IMR-90 (cell line): Measurements from ENCODE around the gene NOX1. TPM values are rescaled to one million over a fixed set of nuclear protein-coding genes. Genes with fewer than 3 reads are reported as not detected.

Experiments
- ATAC-seq: fragments of 200-7000 bp; cut with Tn5 transposase; 2 replicates; pipeline ENCODE4 v1.9.1; 2020; ENCODE audit warnings: low read depth, mild to moderate bottlenecking, moderate library complexity
- BruUV-seq: library from RNA; stranded (reverse); fragments of 400-500 nt; replicated peaks from 2 replicates; lab custom pipeline; 2021; lab: Mats Ljungman, UMichigan
- CTCF ChIA-PET: fragments of 300-600 bp; formaldehyde crosslinking; extraction: SDS; loops from one replicate; lab custom pipeline; 2021; ENCODE audit warnings: antibody characterized with exemption; lab: Yijun Ruan, JAX
- POLR2A ChIA-PET: fragments of 300-600 bp; sonication (Branson Sonifier 250); formaldehyde crosslinking; loops from one replicate; lab custom pipeline; 2022; ENCODE audit warnings: antibody characterized with exemption; ENCODE audit not compliant: unreplicated experiment; lab: Charles Lee
- DNase-seq: peaks from one replicate; pipeline ENCODE4 v3.0.0; 2013
- H2AFZ ChIP-seq: replicated peaks from 2 replicates; pipeline ENCODE3; 2013; ENCODE audit warnings: low read length, mild to moderate bottlenecking; ENCODE audit not compliant: poor library complexity
- H2AK5ac ChIP-seq: 2 replicates; pipeline ENCODE4 v1.6.1; 2013; ENCODE audit warnings: low read depth, low read length, inconsistent platforms
- H2AK9ac ChIP-seq: replicated peaks from 2 replicates; pipeline ENCODE3; 2013; ENCODE audit warnings: mild to moderate bottlenecking, low read depth, low read length, moderate library complexity; ENCODE audit not compliant: poor library complexity
- H2BK120ac ChIP-seq: 2 replicates; pipeline ENCODE4 v1.6.1; 2013; ENCODE audit warnings: low read depth, low read length, inconsistent platforms
- H2BK15ac ChIP-seq: 3 replicates; pipeline ENCODE4 v1.6.1; 2013; ENCODE audit warnings: low read depth, low read length, inconsistent platforms
- H2BK20ac ChIP-seq: 2 replicates; pipeline ENCODE4 v1.6.1; 2013; ENCODE audit warnings: low read depth, mild to moderate bottlenecking, inconsistent platforms, low read length, moderate library complexity
- H2BK5ac ChIP-seq: 2 replicates; pipeline ENCODE4 v1.6.1; 2013; ENCODE audit warnings: mild to moderate bottlenecking, low read depth, low read length, inconsistent platforms; ENCODE audit not compliant: poor library complexity, severe bottlenecking
- H3K14ac ChIP-seq: replicated peaks from 2 replicates; pipeline ENCODE4 v1.6.1; 2013; ENCODE audit warnings: low read depth, low read length, inconsistent platforms
- H3K18ac ChIP-seq: 2 replicates; pipeline ENCODE4 v1.6.1; 2013; ENCODE audit warnings: low read depth, low read length, control low read depth
- H3K23ac ChIP-seq: 2 replicates; pipeline ENCODE4 v1.6.1; 2013; ENCODE audit warnings: low read depth, low read length, inconsistent platforms
- H3K27ac ChIP-seq: 2 replicates; pipeline ENCODE4 v1.5.1; 2013; ENCODE audit warnings: mild to moderate bottlenecking, control low read depth, low read length; ENCODE audit not compliant: insufficient read depth
- H3K27me3 ChIP-seq: 2 replicates; pipeline ENCODE4 v1.6.1; 2013; ENCODE audit warnings: low read length; ENCODE audit not compliant: control insufficient read depth, insufficient read depth
- H3K36me3 ChIP-seq: 2 replicates; pipeline ENCODE4 v1.6.1; 2013; ENCODE audit warnings: low read length, mixed read lengths; ENCODE audit not compliant: control insufficient read depth, insufficient read depth
- H3K4ac ChIP-seq: 2 replicates; pipeline ENCODE4 v1.6.1; 2013; ENCODE audit warnings: low read depth, low read length, inconsistent platforms
- H3K4me1 ChIP-seq: 2 replicates; pipeline ENCODE4 v1.6.1; 2013; ENCODE audit warnings: low read length, mixed read lengths; ENCODE audit not compliant: control insufficient read depth, insufficient read depth
- H3K4me2 ChIP-seq: 2 replicates; pipeline ENCODE4 v1.6.1; 2013; ENCODE audit warnings: low read depth, mild to moderate bottlenecking, control low read depth, low read length, moderate library complexity
- H3K4me3 ChIP-seq: 2 replicates; pipeline ENCODE4 v1.5.1; 2013; ENCODE audit warnings: low read depth, mild to moderate bottlenecking, control low read depth, low read length, moderate library complexity; ENCODE audit not compliant: insufficient read depth
- H3K56ac ChIP-seq: 2 replicates; pipeline ENCODE4 v1.6.1; 2013; ENCODE audit warnings: low read length, inconsistent platforms; ENCODE audit not compliant: insufficient read depth; ENCODE audit errors: extremely low read depth
- H3K79me1 ChIP-seq, 2 experiments: 2 replicates each; pipeline ENCODE4 v1.6.1; 2013; ENCODE audit warnings: low read length in 2 of 2, inconsistent platforms in 1 of 2, low read depth in 1 of 2
- H3K9ac ChIP-seq: 2 replicates; pipeline ENCODE4 v1.6.1; 2013; ENCODE audit warnings: low read depth, low read length, control low read depth
- H3K9me1 ChIP-seq: 2 replicates; pipeline ENCODE4 v1.6.1; 2013; ENCODE audit warnings: low read length, inconsistent platforms; ENCODE audit not compliant: insufficient read depth
- H3K9me3 ChIP-seq: 2 replicates; pipeline ENCODE4 v1.6.1; 2013; ENCODE audit warnings: low read length; ENCODE audit not compliant: control insufficient read depth, insufficient read depth
- H4K20me1 ChIP-seq: 2 replicates; pipeline ENCODE4 v1.6.1; 2013; ENCODE audit warnings: low read length, inconsistent platforms; ENCODE audit not compliant: insufficient read depth
- H4K5ac ChIP-seq: 2 replicates; pipeline ENCODE4 v1.6.1; 2013; ENCODE audit warnings: mild to moderate bottlenecking, low read depth, low read length, control low read depth
- H4K8ac ChIP-seq, 2 experiments: 2 replicates each; pipeline ENCODE4 v1.6.1; 2013; ENCODE audit warnings: low read depth in 2 of 2, low read length in 2 of 2, control low read depth in 1 of 2, inconsistent platforms in 1 of 2
- H4K91ac ChIP-seq: 2 replicates; pipeline ENCODE4 v1.6.1; 2013; ENCODE audit warnings: low read depth, low read length, inconsistent platforms; ENCODE audit not compliant: insufficient read depth
- FOS ChIP-seq: fragments of 150-350 bp; IDR thresholded peaks from 2 replicates; pipeline ENCODE4 v1.6.1; 2016; ENCODE audit warnings: low read depth, low read length
- MAFK ChIP-seq: IDR thresholded peaks from 2 replicates; pipeline ENCODE4 v1.6.1; 2012; ENCODE audit warnings: low read depth, low read length, improper control_type of control experiment
- RAD21 ChIP-seq: IDR thresholded peaks from 2 replicates; pipeline ENCODE4 v1.6.1; 2012; ENCODE audit warnings: low read length, improper control_type of control experiment
- RFX5 ChIP-seq: IDR thresholded peaks from 2 replicates; pipeline ENCODE4 v1.8.0; 2012; ENCODE audit warnings: low read depth, mild to moderate bottlenecking, low read length, moderate library complexity
- WGBS, 2 experiments: methylation state at CpG; one replicate each; pipeline versions ENCODE4 v1.1.5 to v1.1.7; 2013; ENCODE audit warnings: missing lambda C conversion rate in 2 of 2; ENCODE audit not compliant: insufficient read length in 1 of 2; ENCODE audit errors: extremely low coverage in 2 of 2; 5-methylcytosine and 5-hydroxymethylcytosine counted together
- dilution Hi-C: fragments of 300-500 bp; cut with HindIII; formaldehyde crosslinking; loops from one replicate; pipeline ENCODE4 v1.14.3; 2018; ENCODE audit warnings: low sequenced_read_pairs; ENCODE audit not compliant: unreplicated experiment
- in situ Hi-C: fragments of 300-500 bp; cut with MboI; formaldehyde crosslinking; loops from 3 replicates; pipeline ENCODE4 v1.14.3; 2019; ENCODE audit warnings: low sequenced_read_pairs, inconsistent platforms, mixed read lengths
- intact Hi-C: fragments of 100-400 bp; cut with micrococcal nuclease; formaldehyde crosslinking; loops from 2 replicates; pipeline ENCODE4 v1.10.0; 2022
- polyA plus RNA-seq, 3 experiments: library from polyadenylated mRNA; depleted of rRNA; stranded (reverse); fragments of >200 nt; gene quantifications; 2 replicates each; pipeline ENCODE4 v1.2.3, GENCODE V29; 2012; ENCODE audit warnings: low replicate concordance in 1 of 3
- total RNA-seq: library from RNA; depleted of rRNA; stranded (reverse); fragments of >200 nt; gene quantifications from 2 replicates; pipeline ENCODE4 v1.2.3, GENCODE V29; 2012
- TF ChIP-seq, protein P1 (sequence below): fragments of 150-350 bp; IDR thresholded peaks from 2 replicates; pipeline ENCODE4 v1.6.1; 2017; ENCODE audit warnings: mild to moderate bottlenecking, antibody characterized with exemption, low read length, low read depth

Gene NOX1
- total and polyA plus RNA-seq, 2 of the 4 experiments (the other 2 are of a cell fraction): not detected

GRCh38 chrX:100864657-100865391, 9.3 kb downstream of the NOX1 start:
- H3K4me3 ChIP-seq: no peak overlapping the region
- H2BK5ac ChIP-seq: no peak overlapping the region
- no peaks in the 10 kb centered on the region for H3K9me3 ChIP-seq
- peaks cover 1% of the 10 kb centered on the region; the same call in 1 of the 2 replicates for H3K27me3 ChIP-seq
- WGBS, 2 experiments: no CpG with 5 or more reads among the region's 2 CpGs
- 0 out of 2 replicates have a peak, but pooled peaks cover 2% of the 10 kb centered on the region for H3K4me1 ChIP-seq
- H3K14ac ChIP-seq: no peak overlapping the region
- ATAC-seq (peak; percentile 81), DNase-seq (peak; percentile 57)
- TF ChIP-seq FOS (no peak), RFX5 (no peak), RAD21 (no peak), MAFK (no peak)
- TF ChIP-seq, protein P1, sequence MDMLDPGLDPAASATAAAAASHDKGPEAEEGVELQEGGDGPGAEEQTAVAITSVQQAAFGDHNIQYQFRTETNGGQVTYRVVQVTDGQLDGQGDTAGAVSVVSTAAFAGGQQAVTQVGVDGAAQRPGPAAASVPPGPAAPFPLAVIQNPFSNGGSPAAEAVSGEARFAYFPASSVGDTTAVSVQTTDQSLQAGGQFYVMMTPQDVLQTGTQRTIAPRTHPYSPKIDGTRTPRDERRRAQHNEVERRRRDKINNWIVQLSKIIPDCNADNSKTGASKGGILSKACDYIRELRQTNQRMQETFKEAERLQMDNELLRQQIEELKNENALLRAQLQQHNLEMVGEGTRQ: no peak
- no peaks in the 10 kb centered on the region for H3K36me3 ChIP-seq
- no peak overlapping the region for H2BK15ac ChIP-seq
- H3K18ac ChIP-seq: no peak overlapping the region
- no peak overlapping the region for H3K27ac ChIP-seq
- H4K5ac ChIP-seq: no peak overlapping the region
- H2BK20ac ChIP-seq: no peak overlapping the region
- BruUV-seq: no TSS peak
- in situ Hi-C loops (no loop called here), dilution Hi-C loops (no loop called here), intact Hi-C loops (no loop called here)
- no peak overlapping the region for H3K56ac ChIP-seq
- peak overlapping the region; percentile 70 for H2AK9ac ChIP-seq
- ChIA-PET CTCF (no interaction called here), POLR2A (no interaction called here)
- H3K9ac ChIP-seq: no peak overlapping the region
- no peak overlapping the region for H2AK5ac ChIP-seq
- H2AFZ ChIP-seq: peak overlapping the region; percentile 71
- H3K79me1 ChIP-seq: no peaks in the 10 kb centered on the region
- H3K4ac ChIP-seq: peak overlapping the region; percentile 65; the same call in 1 of the 2 replicates
- peak overlapping the region; percentile 69; the same call in 1 of the 2 replicates for H3K23ac ChIP-seq
- H3K9me1 ChIP-seq: no peaks in the 10 kb centered on the region
- peak overlapping the region; percentile 57 for H2BK120ac ChIP-seq
- peak overlapping the region in 1 of 2 experiments; percentile 35; a peak in 1 of 4 replicates for H4K8ac ChIP-seq
- no peak overlapping the region for H4K91ac ChIP-seq
- H4K20me1 ChIP-seq: no peaks in the 10 kb centered on the region
- H3K4me2 ChIP-seq: no peak overlapping the region
